VCaP (cell line): Measurements from ENCODE around the gene HMX3.

Source experiments
- H3K27ac ChIP-seq: fragments of 450-650 bp; 2 replicates; pipeline ENCODE4 v1.5.1; 2017
- TF ChIP-seq, protein P1 (sequence below): fragments of 450-650 bp; conservative IDR thresholded peaks from 2 replicates; pipeline ENCODE4 v1.5.1; 2017; ENCODE audit warnings: mild to moderate bottlenecking, moderate library complexity

HMX3 gene

DNA sequence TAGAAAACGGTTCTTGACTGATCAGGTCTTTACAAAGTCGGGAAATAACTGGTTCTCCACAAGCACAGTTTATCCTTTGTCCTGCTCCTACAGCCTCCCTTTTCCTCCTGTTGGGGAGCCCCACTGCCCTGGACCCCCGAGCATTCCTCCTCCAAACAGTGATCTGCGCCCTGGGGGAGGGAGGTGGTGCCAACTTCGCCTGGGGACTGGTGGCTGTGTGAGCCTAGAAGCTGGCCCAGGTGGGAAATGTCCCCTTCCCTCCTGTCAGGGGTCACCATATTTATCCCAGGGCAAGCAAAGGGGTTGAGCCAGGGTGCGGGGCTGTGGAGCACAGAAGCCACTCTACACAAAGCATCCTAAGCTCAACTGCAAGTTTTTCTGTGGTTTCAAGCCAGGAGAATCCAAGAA lies 5.2 kb downstream of the HMX3 start:
- TF ChIP-seq, protein P1, sequence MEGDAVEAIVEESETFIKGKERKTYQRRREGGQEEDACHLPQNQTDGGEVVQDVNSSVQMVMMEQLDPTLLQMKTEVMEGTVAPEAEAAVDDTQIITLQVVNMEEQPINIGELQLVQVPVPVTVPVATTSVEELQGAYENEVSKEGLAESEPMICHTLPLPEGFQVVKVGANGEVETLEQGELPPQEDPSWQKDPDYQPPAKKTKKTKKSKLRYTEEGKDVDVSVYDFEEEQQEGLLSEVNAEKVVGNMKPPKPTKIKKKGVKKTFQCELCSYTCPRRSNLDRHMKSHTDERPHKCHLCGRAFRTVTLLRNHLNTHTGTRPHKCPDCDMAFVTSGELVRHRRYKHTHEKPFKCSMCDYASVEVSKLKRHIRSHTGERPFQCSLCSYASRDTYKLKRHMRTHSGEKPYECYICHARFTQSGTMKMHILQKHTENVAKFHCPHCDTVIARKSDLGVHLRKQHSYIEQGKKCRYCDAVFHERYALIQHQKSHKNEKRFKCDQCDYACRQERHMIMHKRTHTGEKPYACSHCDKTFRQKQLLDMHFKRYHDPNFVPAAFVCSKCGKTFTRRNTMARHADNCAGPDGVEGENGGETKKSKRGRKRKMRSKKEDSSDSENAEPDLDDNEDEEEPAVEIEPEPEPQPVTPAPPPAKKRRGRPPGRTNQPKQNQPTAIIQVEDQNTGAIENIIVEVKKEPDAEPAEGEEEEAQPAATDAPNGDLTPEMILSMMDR = no peak
- no peak overlapping the region for H3K27ac ChIP-seq

DNA sequence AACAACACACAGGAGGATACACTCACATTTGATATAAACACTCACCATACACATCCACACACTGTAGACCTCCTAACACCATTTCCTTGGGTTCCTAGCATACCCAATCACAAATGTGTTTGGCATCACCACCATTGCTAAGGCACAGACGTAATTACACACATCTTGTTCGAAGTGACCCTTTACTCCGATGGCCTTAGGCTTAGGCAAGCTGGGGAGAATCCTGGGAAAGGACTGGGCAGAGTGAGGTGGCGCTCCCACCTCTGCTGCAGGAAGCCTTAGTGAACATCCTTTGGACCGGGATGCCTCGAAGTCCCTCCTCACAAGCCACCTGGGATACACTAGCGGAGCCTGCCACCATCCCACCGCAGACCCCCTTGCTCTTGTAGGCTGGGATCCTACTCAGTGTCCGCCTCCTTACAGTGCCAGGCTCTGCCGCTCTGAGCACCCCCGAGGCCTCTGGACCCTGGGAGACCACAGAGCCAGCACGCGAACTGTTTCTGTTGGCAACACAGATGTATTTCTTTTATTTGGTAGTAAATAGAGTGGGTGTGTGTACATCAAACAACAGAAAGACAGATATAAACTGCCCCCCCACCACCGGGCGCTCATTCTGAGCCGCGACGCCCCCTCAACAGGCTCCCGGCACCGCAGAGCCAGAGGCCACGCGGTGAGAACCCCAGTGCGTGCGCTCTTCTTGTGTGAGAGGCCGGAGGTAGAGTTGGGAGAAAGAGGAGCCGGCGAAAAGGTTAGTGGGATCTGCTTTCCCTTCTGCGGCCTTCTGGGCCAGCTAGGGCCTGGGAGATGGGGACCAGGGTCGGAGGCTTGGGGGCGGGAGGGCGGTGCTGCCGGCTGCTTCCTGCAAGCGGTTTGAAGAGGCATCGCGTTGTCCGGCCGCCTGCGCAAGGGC lies 6.3 kb downstream of the HMX3 start:
- no peak overlapping the region for H3K27ac ChIP-seq
- TF ChIP-seq, protein P1 = no peak

DNA sequence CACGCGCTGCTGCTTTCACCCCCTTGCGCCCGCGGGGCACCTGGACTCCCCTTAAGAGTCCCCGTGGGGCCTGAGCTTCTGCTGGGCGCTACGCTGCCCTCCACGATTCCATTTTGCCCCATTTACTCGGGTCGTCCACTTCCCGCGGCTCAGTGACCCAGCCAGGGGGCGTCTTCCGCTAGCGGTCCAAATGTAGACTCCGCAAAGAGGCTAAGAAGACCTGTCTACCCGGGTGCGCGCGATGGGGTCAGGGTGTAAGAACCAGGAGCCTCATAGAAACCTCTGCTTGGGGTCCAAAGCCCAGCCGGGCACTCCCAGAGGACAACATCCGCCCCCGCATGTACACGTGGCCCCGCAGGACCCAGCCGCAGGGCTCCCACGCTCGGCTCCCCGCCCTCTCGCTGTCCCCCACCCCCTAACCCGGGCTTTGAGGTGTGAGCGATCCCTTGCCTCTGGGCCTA lies 7.0 kb downstream of the HMX3 start:
- TF ChIP-seq, protein P1 = no peak
- no peak overlapping the region for H3K27ac ChIP-seq

DNA sequence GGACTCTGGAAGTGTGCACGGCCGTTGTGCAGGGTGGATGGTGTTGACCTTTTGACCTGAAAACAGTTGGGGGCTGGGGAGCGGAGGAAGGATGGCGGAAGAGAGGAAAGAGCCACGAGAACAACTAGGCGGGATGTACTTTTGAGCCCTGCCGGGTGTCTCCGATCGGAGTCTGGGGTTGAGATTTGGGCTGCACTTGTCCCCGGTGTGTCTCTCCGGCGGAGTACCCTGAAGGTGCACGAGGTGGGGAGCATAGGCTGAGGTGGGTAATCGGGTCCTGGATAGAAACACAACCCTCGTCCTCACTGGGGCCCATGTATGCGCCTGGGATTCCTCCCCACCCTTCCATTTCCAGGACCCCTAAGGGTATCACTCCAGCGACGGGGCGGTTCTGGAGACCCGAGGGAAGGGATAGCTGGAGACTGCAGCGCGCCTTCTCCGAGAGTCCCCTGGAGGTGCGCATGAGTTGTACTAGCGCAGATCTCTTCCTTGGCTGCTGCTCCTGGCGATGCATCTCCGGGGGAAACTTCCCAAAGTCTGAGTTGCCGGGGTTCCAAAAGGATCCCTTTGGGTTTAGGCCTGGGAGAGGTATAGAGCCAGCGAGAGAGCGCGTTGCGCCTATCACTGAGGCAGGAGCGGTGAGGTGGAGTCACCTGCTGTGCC lies 7.5 kb downstream of the HMX3 start:
- no peak overlapping the region for H3K27ac ChIP-seq
- TF ChIP-seq, protein P1 = no peak

DNA sequence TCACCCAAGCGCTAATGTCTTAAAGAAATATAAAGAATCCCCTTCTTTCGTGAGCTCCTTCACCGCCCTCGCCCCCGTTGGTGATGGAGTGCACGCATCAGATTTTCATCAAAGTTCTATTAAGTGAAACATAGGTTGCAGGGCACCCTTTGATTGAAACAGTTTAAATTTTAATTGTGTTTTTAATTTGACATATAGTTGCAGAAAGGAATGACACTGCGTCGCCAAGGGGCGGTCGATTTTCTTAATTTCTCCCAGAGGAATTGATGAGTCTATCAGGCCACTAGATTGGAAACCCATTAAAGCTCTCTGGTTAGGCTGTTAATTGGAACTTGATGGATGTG lies 8.0 kb downstream of the HMX3 start:
- TF ChIP-seq, protein P1 = no peak
- no peak overlapping the region for H3K27ac ChIP-seq

DNA sequence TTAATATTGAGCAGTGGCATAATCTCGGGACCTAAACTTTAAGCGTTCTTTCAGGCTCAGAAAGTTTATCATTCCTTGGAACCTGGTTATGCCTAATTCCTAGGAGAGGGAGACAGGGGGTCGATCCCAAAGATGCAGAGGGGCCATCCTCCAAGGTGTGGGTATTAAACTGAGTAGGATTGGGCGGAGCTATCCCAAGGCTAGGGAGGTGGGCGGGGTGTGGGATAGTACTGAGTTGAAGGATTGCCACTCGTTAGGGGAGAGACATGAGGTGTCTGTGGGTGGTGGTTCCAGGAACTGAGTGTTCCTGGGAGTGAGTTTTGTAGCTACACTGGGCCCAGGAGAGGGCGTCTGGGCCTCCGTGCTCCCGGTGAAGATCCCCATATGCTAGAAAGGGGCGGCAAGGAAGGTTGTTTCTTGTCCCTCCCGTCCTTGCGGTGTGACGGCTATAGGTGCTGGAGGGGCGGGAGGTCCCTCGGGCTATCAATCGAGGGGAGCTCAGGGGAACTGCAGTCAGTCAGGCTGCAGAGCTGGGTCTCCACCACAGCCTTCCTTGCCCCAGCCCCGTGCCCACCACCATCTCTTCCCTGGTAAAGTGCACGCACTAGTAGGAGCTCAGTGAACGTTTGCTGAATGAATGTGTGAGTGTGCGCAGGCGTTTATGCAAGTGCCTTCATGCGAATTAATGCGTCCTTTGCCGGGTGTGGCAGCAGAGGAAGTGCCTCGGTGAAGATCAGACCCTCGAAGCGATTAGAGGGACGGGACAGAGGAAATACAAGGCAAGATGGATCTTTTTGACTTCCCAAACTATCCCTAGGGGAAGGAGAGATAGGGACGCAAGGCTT lies 9.1 kb downstream of the HMX3 start:
- TF ChIP-seq, protein P1 = peak; percentile 29
- H3K27ac ChIP-seq = no peak overlapping the region

DNA sequence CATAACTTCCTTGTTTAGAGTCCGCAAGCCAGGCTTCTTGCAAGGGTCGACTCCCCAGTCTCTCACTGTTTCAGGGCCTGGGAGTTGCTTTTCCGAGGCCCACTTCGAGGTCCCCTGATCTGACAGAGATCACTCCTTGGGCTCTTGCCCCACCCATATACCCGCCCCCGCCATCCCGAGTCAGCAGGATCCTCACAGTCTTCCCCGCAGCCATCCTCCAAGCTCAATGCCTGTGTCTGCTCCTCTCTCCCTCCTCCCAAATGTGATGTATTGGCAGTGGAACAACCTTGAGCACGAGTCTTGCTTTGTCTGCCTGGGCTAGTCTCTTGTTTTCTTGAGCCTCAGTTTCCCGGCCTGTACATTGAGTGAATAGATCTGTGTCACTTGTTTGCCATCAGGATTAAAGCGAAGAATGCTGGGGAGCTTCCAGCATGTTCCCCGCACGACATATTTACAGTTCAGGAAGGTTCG lies 9.8 kb downstream of the HMX3 start:
- H3K27ac ChIP-seq = no peak overlapping the region
- TF ChIP-seq, protein P1 = no peak
